ENCODE measurements around the gene LGR5. TPM values are rescaled to one million over a fixed set of nuclear protein-coding genes. Genes with fewer than 3 reads are reported as not detected.
A peak's percentile ranks its signal among the peaks of the same experiment; 100 is the strongest.

LGR5 gene
- total and polyA plus RNA-seq, 2 of the 13 experiments (the other 11 are each of a cell fraction or from before 2014, with no cell fraction given): 37.0 to 121 TPM

GRCh38 chr12:71438670-71439361 is 782 bp upstream of the LGR5 start (continued):
- TF ChIP-seq, protein P1, sequence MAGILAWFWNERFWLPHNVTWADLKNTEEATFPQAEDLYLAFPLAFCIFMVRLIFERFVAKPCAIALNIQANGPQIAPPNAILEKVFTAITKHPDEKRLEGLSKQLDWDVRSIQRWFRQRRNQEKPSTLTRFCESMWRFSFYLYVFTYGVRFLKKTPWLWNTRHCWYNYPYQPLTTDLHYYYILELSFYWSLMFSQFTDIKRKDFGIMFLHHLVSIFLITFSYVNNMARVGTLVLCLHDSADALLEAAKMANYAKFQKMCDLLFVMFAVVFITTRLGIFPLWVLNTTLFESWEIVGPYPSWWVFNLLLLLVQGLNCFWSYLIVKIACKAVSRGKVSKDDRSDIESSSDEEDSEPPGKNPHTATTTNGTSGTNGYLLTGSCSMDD (CRISPR knock-in tag; IDR thresholded peaks at IDR 0.05): no peak
- TF ChIP-seq, protein P2, sequence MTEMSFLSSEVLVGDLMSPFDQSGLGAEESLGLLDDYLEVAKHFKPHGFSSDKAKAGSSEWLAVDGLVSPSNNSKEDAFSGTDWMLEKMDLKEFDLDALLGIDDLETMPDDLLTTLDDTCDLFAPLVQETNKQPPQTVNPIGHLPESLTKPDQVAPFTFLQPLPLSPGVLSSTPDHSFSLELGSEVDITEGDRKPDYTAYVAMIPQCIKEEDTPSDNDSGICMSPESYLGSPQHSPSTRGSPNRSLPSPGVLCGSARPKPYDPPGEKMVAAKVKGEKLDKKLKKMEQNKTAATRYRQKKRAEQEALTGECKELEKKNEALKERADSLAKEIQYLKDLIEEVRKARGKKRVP (CRISPR knock-in tag; IDR thresholded peaks at IDR 0.05): no peak
- TF ChIP-seq FOSL1 (CRISPR knock-in tag; IDR thresholded peaks at IDR 0.05; ENCODE audit: borderline replicate concordance): peak; percentile 95
- TF ChIP-seq UBTF (CRISPR knock-in tag; IDR thresholded peaks at IDR 0.05): no peak
- TF ChIP-seq KDM2A (CRISPR knock-in tag; IDR thresholded peaks at IDR 0.05; ENCODE audit: borderline replicate concordance, low read depth): 0 out of 2 replicates have a peak, but pooled peaks have one; percentile 14
- no peak for TF ChIP-seq HES4 (CRISPR knock-in tag; IDR thresholded peaks at IDR 0.05; ENCODE audit: borderline replicate concordance)
- TF ChIP-seq, protein P3, sequence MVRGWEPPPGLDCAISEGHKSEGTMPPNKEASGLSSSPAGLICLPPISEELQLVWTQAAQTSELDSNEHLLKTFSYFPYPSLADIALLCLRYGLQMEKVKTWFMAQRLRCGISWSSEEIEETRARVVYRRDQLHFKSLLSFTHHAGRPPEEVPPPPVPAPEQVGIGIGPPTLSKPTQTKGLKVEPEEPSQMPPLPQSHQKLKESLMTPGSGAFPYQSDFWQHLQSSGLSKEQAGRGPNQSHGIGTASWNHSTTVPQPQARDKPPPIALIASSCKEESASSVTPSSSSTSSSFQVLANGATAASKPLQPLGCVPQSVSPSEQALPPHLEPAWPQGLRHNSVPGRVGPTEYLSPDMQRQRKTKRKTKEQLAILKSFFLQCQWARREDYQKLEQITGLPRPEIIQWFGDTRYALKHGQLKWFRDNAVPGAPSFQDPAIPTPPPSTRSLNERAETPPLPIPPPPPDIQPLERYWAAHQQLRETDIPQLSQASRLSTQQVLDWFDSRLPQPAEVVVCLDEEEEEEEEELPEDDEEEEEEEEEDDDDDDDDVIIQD (CRISPR knock-in tag; IDR thresholded peaks at IDR 0.05; ENCODE audit: low read depth): 0 out of 2 replicates have a peak, but pooled peaks have one; percentile 42
- TF ChIP-seq, protein P4, sequence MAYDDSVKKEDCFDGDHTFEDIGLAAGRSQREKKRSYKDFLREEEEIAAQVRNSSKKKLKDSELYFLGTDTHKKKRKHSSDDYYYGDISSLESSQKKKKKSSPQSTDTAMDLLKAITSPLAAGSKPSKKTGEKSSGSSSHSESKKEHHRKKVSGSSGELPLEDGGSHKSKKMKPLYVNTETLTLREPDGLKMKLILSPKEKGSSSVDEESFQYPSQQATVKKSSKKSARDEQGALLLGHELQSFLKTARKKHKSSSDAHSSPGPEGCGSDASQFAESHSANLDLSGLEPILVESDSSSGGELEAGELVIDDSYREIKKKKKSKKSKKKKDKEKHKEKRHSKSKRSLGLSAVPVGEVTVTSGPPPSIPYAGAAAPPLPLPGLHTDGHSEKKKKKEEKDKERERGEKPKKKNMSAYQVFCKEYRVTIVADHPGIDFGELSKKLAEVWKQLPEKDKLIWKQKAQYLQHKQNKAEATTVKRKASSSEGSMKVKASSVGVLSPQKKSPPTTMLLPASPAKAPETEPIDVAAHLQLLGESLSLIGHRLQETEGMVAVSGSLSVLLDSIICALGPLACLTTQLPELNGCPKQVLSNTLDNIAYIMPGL (CRISPR knock-in tag; IDR thresholded peaks at IDR 0.05; ENCODE audit: borderline replicate concordance in 1 of 2, low read depth in 1 of 2): 0 out of 4 replicates have a peak, but pooled peaks of 1 of the 2 experiments have one; percentile 32
- peak; percentile 25 for TF ChIP-seq PHF5A (CRISPR knock-in tag; IDR thresholded peaks at IDR 0.05; ENCODE audit: low read depth, unreplicated experiment)
- TF ChIP-seq CHD4 (IDR thresholded peaks at IDR 0.05; ENCODE audit: borderline replicate concordance, low read length): no peak
- TF ChIP-seq ATF7 (IDR thresholded peaks at IDR 0.05): no peak
- peak; percentile 48; the same call in 1 of the 2 replicates for TF ChIP-seq ATF7 (CRISPR knock-in tag; IDR thresholded peaks at IDR 0.05)
- TF ChIP-seq ZBTB3 (CRISPR knock-in tag; IDR thresholded peaks at IDR 0.05; ENCODE audit: borderline replicate concordance, low read depth): peak; percentile 49; the same call in 1 of the 2 replicates
- peak; percentile 83 for TF ChIP-seq ZNF703 (CRISPR knock-in tag; IDR thresholded peaks at IDR 0.05; ENCODE audit: borderline replicate concordance)
- no peak for TF ChIP-seq ZNF589 (CRISPR knock-in tag; conservative IDR thresholded peaks at IDR 0.05)
- TF ChIP-seq SOX5 (CRISPR knock-in tag; IDR thresholded peaks at IDR 0.05; ENCODE audit: borderline replicate concordance): peak; percentile 88
- TF ChIP-seq ZNF503 (CRISPR knock-in tag; IDR thresholded peaks at IDR 0.05): peak; percentile 87; the same call in 1 of the 2 replicates
- peak; percentile 82; the same call in 1 of the 2 replicates for TF ChIP-seq SATB2 (CRISPR knock-in tag; IDR thresholded peaks at IDR 0.05)
